T1000 (cell line): Measurements from ENCODE around the gene MVP.
"Not testable (repeated sequence)": the region's sequence is repeated elsewhere in the genome, so short reads cannot be mapped to it uniquely, and the experiment has no call there.

ENCODE experiments used
- DNase-seq: peaks from one replicate; lab custom pipeline; 2025; ENCODE audit warnings: mixed read lengths; lab: John Stamatoyannopoulos, UW

The MVP gene

GRCh38 chr16:29815032-29815721 lies 5.1 kb upstream of the MVP start:
- DNase-seq: no peak

- DNase-seq: peak; percentile 97
Observed at GRCh38 chr16:29815793-29816693, 4.2 kb upstream of the MVP start, which contains the start of gene PAGR1. Gene PAGR1 (plus strand): TSS chr16:29816152. CDS start chr16:29816526, 374 bp downstream.

GRCh38 chr16:29816694-29817441 lies 3.4 kb upstream of the MVP start:
- peak; percentile 68 for DNase-seq

- DNase-seq: no peak
Observed at GRCh38 chr16:29818082-29818481, 2.2 kb upstream of the MVP start.

- no peak for DNase-seq
Observed at GRCh38 chr16:29819506-29819905, 756 bp upstream of the MVP start.

- DNase-seq: no peak
Observed at GRCh38 chr16:29820730-29821642, 724 bp downstream of the MVP start.

GRCh38 chr16:29821643-29822115 lies 1.4 kb downstream of the MVP start:
- peak; percentile 38 for DNase-seq

GRCh38 chr16:29824589-29825144 lies 4.4 kb downstream of the MVP start:
- no peak for DNase-seq

GRCh38 chr16:29825145-29826044 lies 5.1 kb downstream of the MVP start:
- peak; percentile 60 for DNase-seq

GRCh38 chr16:29826342-29826695 lies 6.1 kb downstream of the MVP start:
- DNase-seq: no peak

- no peak for DNase-seq
Observed at GRCh38 chr16:29830774-29831173, 10.5 kb downstream of the MVP start.

GRCh38 chr16:29831490-29831889 lies 11.2 kb downstream of the MVP start:
- no peak for DNase-seq

- not testable (repeated sequence) for DNase-seq
Observed at GRCh38 chr16:29833219-29833618, 13.0 kb downstream of the MVP start.

- no peak for DNase-seq
Observed at GRCh38 chr16:29834079-29834478, 13.8 kb downstream of the MVP start.

GRCh38 chr16:29835926-29836325 lies 15.7 kb downstream of the MVP start:
- DNase-seq: no peak

GRCh38 chr16:29836623-29837022 lies 16.4 kb downstream of the MVP start:
- DNase-seq: no peak

GRCh38 chr16:29837841-29838240 lies 17.6 kb downstream of the MVP start:
- no peak for DNase-seq

- DNase-seq: no peak
Observed at GRCh38 chr16:29839822-29840221, 19.6 kb downstream of the MVP start.

GRCh38 chr16:29840240-29840639 lies 20.0 kb downstream of the MVP start:
- DNase-seq: no peak

- DNase-seq: no peak
Observed at GRCh38 chr16:29841631-29842030, 21.4 kb downstream of the MVP start.
